ENCODE measurements around the gene GPR55.

DNA sequence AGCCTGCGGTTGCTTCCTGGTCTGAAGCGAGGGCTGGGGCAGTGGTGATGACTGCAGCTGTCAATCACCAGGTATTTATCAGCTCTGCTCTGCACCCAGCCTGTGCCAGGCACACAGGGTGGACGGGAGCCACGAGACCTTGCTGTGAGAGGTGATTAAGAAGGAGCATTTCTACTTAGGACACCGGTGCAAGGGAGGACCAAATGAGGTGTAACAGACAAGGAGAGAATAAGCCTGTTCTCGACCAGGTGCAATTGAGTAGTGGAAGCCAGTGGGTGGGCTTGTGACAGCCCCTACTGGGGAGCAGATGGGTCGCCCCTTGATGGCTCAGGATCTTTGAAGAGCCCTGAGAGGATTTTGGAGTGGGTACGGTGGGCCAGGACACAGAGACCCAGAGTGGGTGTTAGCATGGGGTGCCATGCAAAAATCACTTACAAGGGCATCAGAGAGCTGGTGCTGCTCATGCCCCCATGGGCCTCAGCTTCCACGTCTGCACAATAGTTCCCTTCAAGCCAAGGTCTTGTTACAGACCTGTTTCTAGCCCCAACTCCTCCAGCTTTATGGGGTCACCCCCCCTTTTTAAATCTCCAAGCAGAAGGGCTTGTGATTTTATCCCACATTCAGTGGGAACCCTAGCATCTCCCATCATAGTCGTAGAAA lies 24.6 kb downstream of the GPR55 start:
- TF ChIP-seq, protein P1, sequence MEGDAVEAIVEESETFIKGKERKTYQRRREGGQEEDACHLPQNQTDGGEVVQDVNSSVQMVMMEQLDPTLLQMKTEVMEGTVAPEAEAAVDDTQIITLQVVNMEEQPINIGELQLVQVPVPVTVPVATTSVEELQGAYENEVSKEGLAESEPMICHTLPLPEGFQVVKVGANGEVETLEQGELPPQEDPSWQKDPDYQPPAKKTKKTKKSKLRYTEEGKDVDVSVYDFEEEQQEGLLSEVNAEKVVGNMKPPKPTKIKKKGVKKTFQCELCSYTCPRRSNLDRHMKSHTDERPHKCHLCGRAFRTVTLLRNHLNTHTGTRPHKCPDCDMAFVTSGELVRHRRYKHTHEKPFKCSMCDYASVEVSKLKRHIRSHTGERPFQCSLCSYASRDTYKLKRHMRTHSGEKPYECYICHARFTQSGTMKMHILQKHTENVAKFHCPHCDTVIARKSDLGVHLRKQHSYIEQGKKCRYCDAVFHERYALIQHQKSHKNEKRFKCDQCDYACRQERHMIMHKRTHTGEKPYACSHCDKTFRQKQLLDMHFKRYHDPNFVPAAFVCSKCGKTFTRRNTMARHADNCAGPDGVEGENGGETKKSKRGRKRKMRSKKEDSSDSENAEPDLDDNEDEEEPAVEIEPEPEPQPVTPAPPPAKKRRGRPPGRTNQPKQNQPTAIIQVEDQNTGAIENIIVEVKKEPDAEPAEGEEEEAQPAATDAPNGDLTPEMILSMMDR (IDR thresholded peaks at IDR 0.05): no peak
- TF ChIP-seq POLR2A (IDR thresholded peaks at IDR 0.05): no peak
